Activated T-cell treated with anti-CD3 and anti-CD28 coated beads, Interleukin-2, amount 50 U/mL, for 72 hours (primary cell): Measurements from ENCODE around the gene SNX30. TPM values are rescaled to one million over a fixed set of nuclear protein-coding genes. Genes with fewer than 3 reads are reported as not detected.

Source experiments
- ATAC-seq, 2 donors: fragments of 150-1000 bp; cut with Tn5 transposase; replicated peaks in 1 of 2; 2 replicates each; pipeline ENCODE4 v1.10.0; 2021; ENCODE audit warnings: moderate library complexity in 2 of 2, mild to moderate bottlenecking in 1 of 2
- DNase-seq, 2 donors: peaks; one replicate each; pipeline ENCODE4 v3.0.0; 2021 to 2022; ENCODE audit warnings: mixed read lengths in 1 of 2
- H3K27ac Mint-ChIP-seq: one replicate; pipeline ENCODE4 v1.8.0; 2022; ENCODE audit warnings: mild to moderate bottlenecking, moderate library complexity, mixed read lengths
- H3K27me3 Mint-ChIP-seq: one replicate; pipeline ENCODE4 v1.8.0; 2022; ENCODE audit warnings: low read depth, mixed read lengths
- H3K36me3 Mint-ChIP-seq, 2 donors: one replicate each; pipeline ENCODE4 v1.8.0; 2022; ENCODE audit warnings: mixed read lengths in 2 of 2, mild to moderate bottlenecking in 1 of 2; ENCODE audit not compliant: insufficient read depth in 2 of 2
- H3K4me1 Mint-ChIP-seq: one replicate; pipeline ENCODE4 v1.8.0; 2022; ENCODE audit warnings: low read depth, mixed read lengths
- H3K4me3 Mint-ChIP-seq, 2 donors: one replicate each; pipeline ENCODE4 v1.8.0; 2022; ENCODE audit warnings: mild to moderate bottlenecking in 2 of 2, mixed read lengths in 2 of 2, moderate library complexity in 2 of 2
- H3K9me3 Mint-ChIP-seq, 2 donors: one replicate each; pipeline ENCODE4 v1.8.0; 2022; ENCODE audit warnings: mixed read lengths in 2 of 2
- total RNA-seq, 2 donors: library from RNA; stranded (reverse); gene quantifications; one replicate each; pipeline ENCODE4 v1.2.3, GENCODE V29; 2022

SNX30 gene
- total RNA-seq, 2 donors from 2014 or later = 5.1 to 5.4 TPM

DNA sequence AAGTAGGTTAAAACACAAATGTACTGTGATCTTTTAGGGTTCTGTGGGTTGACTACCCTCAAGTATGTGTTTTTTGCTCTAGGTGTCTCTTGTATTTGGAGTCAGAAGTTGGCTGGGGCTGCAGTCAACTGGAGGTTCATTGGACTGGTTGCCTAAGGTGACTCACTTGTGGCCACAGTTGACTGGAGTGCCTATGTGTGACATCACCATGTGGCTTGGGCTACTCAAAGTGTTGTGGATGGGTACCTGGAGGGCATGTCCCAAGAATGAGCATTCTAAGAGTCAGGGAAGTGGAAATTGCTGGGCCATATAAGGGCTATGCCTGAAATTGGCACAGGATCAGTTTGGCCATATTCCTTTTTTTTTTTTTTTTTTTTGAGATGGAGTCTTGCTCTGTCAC, 27.4 kb downstream of the SNX30 start:
- ATAC-seq (peak; percentile 93 to 98), DNase-seq (peak; percentile 48 to 51)
- H3K27ac Mint-ChIP-seq = no peak overlapping the region
- no peak overlapping the region for H3K4me3 Mint-ChIP-seq
- no peaks in the 10 kb centered on the region for H3K9me3 Mint-ChIP-seq
- no peaks in the 10 kb centered on the region for H3K27me3 Mint-ChIP-seq
- peaks cover 0 to 2% of the 10 kb centered on the region in 2 donors for H3K36me3 Mint-ChIP-seq
- peaks cover 14% of the 10 kb centered on the region for H3K4me1 Mint-ChIP-seq

DNA sequence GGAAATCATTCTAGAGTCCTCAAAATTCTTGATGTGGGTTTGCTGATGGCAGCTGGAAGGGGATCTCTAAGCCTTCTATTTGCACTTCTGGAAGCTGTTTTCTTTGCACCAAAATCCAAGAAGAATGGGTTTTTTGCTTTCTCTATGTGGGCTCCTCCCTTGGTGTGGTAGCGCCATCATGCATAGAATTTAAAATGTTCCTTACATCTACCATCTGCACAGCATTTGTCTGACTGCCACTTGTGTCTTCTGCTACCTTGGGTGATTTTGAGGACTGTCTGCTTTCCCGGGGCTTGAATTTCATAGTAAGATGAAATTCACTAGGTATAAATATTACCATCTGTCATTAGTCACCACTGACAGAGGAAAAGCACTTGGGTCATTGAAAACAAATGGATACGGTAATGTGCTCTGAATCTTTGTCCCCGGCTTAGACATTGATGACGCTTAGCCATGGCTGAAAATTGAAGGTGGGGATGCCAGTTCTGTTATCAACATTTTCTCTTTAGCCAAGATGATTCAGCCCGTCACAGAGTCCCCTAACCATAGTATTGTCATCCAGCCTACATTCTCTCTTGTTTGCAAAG, 30.0 kb downstream of the SNX30 start:
- ATAC-seq = no peak
- no peak overlapping the region for H3K4me3 Mint-ChIP-seq
- H3K27me3 Mint-ChIP-seq = no peaks in the 10 kb centered on the region
- no peak for DNase-seq
- no peaks in the 10 kb centered on the region for H3K9me3 Mint-ChIP-seq
- no peak overlapping the region for H3K27ac Mint-ChIP-seq
- peaks cover 10% of the 10 kb centered on the region for H3K4me1 Mint-ChIP-seq
- peaks cover 0 to 2% of the 10 kb centered on the region in 2 donors for H3K36me3 Mint-ChIP-seq

DNA sequence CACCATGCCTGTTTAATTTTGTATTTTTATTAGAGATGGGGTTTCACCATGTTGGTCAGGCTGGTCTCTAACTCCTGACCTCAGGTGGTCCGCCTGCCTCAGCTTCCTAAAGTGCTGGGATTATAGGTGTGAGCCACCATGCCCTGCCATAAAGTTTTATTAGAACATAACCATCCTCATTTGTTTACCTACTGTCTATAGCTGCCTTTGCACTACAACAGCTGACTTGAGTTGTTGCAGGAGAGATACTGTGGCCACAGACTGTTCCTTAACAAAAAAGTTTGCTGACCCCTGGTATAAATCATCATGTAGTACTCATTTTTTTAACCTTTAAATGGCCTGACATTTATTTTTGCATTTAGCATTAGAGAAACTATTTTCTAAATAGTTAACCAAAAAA, 31.7 kb downstream of the SNX30 start:
- peaks cover 23% of the 10 kb centered on the region for H3K4me1 Mint-ChIP-seq
- DNase-seq = no peak
- H3K4me3 Mint-ChIP-seq = no peak overlapping the region

DNA sequence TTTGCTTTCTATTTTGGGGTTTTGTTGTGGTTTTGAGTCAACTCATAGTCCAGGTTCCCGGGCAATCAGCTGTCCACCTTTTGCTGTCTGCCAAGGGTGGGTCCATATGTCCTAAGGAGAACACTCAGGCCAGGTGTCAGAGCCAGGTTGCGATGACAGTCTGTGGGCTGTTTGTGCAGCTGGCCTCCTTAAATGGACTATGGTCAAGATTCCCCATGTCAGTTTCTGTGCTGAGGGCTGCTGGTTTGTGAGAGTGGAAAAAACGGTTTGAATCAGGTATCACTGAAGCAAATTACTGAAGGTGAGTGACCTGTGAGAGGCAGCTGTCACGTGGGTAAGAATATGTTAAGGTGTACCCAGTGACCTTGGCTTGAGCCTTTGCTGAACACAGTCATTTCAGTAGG, 33.0 kb downstream of the SNX30 start:
- no peak for DNase-seq

More for the DNA sequence above, 31.7 kb downstream of the SNX30 start:
- peaks cover 0 to 5% of the 10 kb centered on the region in 2 donors for H3K36me3 Mint-ChIP-seq
- H3K27me3 Mint-ChIP-seq = no peaks in the 10 kb centered on the region
- H3K27ac Mint-ChIP-seq = no peak overlapping the region
- no peaks in the 10 kb centered on the region for H3K9me3 Mint-ChIP-seq
- no peak for ATAC-seq

DNA sequence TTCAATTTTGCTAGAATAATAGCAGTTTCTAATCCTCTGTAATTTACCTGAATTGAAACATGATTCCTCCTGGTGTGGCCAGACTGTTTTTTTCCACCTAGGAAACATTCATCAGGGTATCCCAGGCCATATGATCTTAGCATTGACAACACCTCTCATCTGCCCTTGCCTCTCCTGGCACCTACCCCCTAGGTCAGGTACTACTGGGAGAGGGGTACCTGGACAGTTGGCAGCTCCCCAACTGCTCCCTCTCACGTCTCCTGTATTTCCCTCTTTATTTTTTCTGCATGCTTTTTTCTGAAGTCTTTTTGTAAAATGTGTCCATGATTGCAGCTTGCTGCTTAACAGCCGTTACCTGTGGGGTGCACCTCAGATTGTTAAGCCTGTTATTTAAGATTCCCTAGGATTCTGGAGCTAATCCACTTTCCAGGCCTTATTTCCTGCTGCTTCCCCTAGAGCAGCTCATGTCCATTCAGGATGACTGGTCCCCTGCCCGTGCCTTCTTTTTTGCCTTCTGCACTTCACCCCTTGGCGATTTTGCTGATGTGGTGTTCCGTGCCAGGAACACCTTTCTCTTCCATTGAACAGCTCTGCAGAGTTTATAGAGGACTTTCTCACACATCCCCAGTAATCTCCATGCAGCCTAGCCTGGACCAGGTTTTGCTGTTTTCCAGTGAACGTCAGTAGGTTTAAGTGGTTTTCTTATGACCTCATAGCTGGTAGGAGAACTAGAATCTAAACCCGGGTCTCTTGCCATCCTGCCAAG, 33.6 kb downstream of the SNX30 start:
- H3K27me3 Mint-ChIP-seq = no peaks in the 10 kb centered on the region
- H3K9me3 Mint-ChIP-seq = no peaks in the 10 kb centered on the region
- H3K27ac Mint-ChIP-seq = no peak overlapping the region
- peaks cover 20% of the 10 kb centered on the region for H3K4me1 Mint-ChIP-seq
- H3K36me3 Mint-ChIP-seq = peaks cover 0 to 5% of the 10 kb centered on the region in 2 donors
- H3K4me3 Mint-ChIP-seq = no peak overlapping the region
- DNase-seq = no peak
- ATAC-seq = no peak

More for the DNA sequence above, 33.0 kb downstream of the SNX30 start:
- Mint-ChIP-seq H3K27me3 (no peaks in the 10 kb centered on the region), H3K27ac (no peak overlapping the region), H3K9me3 (no peaks in the 10 kb centered on the region), H3K4me3 (no peak overlapping the region), H3K36me3 (peaks cover 0 to 5% of the 10 kb centered on the region in 2 donors), H3K4me1 (peaks cover 20% of the 10 kb centered on the region)
- ATAC-seq = no peak

DNA sequence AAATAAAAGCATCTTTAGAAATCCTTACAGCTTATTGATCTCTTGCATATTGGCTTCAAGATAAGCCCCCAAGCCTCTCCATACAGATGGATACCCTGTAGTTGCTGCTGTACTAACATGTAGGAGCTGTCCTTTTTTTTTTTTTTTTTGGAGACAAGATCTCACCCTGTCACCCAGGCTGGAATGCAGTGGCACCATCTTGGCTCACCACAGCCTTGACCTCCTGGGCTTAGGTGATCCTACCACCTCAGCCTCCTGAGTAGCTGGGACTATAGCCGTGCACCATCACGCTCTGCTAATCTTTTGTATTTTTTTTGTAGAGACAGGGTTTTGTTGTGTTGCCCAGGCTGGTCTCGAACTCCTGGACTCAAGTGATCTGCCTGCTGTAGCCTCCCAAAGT, 35.4 kb downstream of the SNX30 start:
- Mint-ChIP-seq H3K36me3 (peaks cover 0 to 5% of the 10 kb centered on the region in 2 donors), H3K4me3 (no peak overlapping the region), H3K27ac (no peak overlapping the region), H3K27me3 (no peaks in the 10 kb centered on the region), H3K4me1 (peaks cover 20% of the 10 kb centered on the region), H3K9me3 (no peaks in the 10 kb centered on the region)
- ATAC-seq (no peak), DNase-seq (no peak)

DNA sequence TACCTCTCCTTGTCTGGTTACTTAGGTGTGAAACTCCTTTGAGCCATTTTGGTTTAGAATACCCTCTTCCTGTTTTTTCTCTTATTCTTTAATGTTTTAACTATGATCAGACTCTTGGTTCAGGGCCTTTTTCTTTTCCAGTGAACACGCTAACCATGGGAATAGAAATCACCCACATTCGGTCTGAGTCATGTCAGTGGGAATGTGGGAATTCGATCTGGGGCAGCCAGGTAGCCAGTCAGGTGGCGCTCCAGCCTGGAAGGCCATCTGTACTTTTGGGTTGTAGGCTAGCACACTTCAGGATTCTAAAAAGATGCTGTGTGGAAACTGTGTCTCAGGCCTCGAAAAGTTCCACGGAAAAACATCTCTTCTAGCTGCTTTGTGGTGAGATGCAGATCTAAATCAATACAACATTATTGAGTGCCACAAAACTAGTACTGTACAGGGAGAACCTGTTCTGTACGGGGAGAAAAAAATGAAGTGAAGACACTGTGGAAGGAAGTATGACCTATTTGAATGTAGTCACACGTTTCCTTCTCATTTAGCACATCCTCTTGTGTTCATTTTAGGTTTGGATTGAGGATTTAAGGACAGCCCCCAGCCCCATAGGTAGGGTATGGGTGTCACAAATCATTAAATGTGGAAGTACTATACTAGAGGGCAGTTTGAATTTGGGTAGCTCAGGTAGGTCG, 36.4 kb downstream of the SNX30 start:
- no peak overlapping the region for H3K4me3 Mint-ChIP-seq

DNA sequence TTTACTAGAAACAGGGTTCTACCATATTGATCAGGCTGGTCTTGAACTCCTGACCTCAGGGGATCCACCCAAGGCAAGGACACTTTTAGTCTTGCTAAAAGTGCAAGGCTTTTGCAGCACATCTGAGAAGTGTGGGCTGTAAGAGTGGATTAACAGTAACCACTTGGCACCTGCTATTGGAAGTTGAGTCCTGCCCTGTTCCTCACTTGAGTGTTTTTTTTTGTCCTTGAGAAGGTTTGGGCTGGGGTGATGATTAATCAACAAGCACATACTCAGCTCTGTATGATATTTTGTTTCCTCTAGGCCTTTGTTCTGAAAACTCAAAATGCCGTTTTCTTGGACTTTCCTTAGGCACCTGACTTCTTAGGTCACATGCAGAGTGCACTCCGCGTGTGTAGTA, 37.4 kb downstream of the SNX30 start:
- no peak for ATAC-seq
- H3K4me1 Mint-ChIP-seq = peaks cover 27% of the 10 kb centered on the region

More for the DNA sequence above, 36.4 kb downstream of the SNX30 start:
- Mint-ChIP-seq H3K9me3 (no peaks in the 10 kb centered on the region), H3K4me1 (peaks cover 20% of the 10 kb centered on the region), H3K27ac (peak overlapping the region; percentile 58), H3K36me3 (peaks cover 0 to 5% of the 10 kb centered on the region in 2 donors), H3K27me3 (no peaks in the 10 kb centered on the region)
- DNase-seq = no peak
- no peak for ATAC-seq

DNA sequence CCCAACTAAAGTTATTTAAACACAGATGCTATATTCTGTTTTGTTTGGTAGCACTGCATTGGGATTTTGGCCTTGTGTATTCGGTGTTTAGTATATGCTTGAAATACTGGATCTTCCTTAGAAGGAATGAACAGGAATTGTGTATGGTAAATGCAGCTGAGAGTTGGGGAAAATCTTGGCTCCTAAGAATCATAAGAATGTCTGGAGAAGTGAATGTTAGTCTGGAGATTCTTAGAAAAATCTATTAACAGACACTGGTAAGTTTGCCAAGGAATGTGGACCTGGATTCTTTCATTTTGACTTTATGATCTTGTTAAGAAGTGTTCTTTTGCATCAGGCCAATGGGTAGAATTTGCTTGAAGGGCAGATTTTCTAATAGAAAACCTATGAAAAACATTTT, 38.9 kb downstream of the SNX30 start:
- peaks cover 29% of the 10 kb centered on the region for H3K4me1 Mint-ChIP-seq
- no peak overlapping the region for H3K27ac Mint-ChIP-seq
- H3K9me3 Mint-ChIP-seq = no peaks in the 10 kb centered on the region
- peaks cover 0 to 5% of the 10 kb centered on the region in 2 donors for H3K36me3 Mint-ChIP-seq
- H3K27me3 Mint-ChIP-seq = no peaks in the 10 kb centered on the region
- H3K4me3 Mint-ChIP-seq = no peak overlapping the region
- DNase-seq (no peak), ATAC-seq (no peak)

More for the DNA sequence above, 37.4 kb downstream of the SNX30 start:
- H3K27me3 Mint-ChIP-seq = no peaks in the 10 kb centered on the region
- no peaks in the 10 kb centered on the region for H3K9me3 Mint-ChIP-seq
- H3K36me3 Mint-ChIP-seq = peaks cover 0 to 5% of the 10 kb centered on the region in 2 donors
- no peak overlapping the region for H3K27ac Mint-ChIP-seq
- DNase-seq = no peak
- no peak overlapping the region for H3K4me3 Mint-ChIP-seq

DNA sequence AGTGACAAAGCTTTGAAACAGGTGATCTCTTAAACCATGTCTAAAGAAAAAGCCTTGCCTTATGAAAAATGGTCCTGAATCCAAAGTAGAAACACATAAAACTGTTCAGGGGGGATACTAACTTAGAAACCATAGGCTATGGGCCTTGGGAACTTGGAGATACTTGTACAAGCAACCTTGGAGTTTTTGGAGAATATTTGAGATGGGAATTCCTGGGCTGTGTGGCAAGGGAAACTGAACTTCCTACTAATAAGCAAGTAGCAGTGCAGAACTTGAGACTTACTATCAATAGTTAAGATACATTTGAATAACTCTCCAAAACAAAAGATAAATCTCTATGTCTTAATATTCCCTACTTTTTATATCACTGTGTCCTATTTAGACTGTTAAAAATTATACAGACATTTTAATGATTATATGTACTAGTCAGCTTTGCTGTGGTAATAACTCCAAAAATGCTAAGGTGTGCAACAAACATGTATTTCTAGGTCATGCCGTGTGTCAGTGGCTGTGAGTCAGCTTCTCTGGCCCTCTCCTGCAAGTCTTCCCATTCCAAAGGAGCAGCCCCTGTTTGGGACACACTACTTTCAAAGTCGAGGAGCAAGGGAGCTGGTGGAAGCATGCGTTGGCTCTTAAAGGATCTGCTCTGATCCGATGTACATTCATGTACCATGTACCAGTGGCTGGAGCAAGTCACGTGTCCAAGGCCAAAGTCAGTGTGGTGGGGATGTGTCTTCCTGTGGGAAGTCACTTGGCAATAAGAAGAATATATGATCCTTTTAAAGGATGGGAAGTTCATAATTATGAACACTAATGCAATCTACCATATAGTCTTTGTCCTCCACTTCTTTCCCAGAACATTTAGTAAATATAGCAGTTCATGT, 39.6 kb downstream of the SNX30 start:
- DNase-seq (no peak), ATAC-seq (no peak)
- Mint-ChIP-seq H3K4me3 (no peak overlapping the region), H3K27ac (no peak overlapping the region), H3K9me3 (no peaks in the 10 kb centered on the region), H3K27me3 (no peaks in the 10 kb centered on the region), H3K36me3 (peaks cover 0 to 5% of the 10 kb centered on the region in 2 donors), H3K4me1 (peaks cover 27% of the 10 kb centered on the region)

DNA sequence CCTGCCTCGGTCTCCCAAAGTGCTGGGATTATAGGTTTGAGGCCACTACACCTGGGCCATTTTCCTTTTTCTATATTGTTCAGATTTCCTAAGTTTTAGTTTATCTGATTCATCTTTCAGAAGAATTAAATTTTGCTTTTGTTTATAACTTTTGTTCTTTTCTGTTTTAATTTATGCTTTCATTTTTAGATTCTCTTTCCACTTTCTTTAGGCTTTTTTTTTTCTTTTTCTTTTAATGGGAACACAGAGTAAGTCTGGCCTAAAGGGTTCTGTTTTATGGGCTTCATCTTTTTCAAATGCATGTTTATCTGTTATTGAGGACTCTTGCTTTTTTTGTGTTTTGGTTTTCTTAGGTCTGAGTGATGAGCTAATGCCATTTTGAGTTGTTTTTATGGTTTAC, 42.1 kb downstream of the SNX30 start:
- no peak overlapping the region for H3K4me3 Mint-ChIP-seq
- H3K27me3 Mint-ChIP-seq = no peaks in the 10 kb centered on the region
- ATAC-seq = no peak
- DNase-seq = no peak
- H3K4me1 Mint-ChIP-seq = peaks cover 10% of the 10 kb centered on the region
- no peaks in the 10 kb centered on the region for H3K9me3 Mint-ChIP-seq
- H3K36me3 Mint-ChIP-seq = no peaks in the 10 kb centered on the region
- peak overlapping the region; percentile 43 for H3K27ac Mint-ChIP-seq

DNA sequence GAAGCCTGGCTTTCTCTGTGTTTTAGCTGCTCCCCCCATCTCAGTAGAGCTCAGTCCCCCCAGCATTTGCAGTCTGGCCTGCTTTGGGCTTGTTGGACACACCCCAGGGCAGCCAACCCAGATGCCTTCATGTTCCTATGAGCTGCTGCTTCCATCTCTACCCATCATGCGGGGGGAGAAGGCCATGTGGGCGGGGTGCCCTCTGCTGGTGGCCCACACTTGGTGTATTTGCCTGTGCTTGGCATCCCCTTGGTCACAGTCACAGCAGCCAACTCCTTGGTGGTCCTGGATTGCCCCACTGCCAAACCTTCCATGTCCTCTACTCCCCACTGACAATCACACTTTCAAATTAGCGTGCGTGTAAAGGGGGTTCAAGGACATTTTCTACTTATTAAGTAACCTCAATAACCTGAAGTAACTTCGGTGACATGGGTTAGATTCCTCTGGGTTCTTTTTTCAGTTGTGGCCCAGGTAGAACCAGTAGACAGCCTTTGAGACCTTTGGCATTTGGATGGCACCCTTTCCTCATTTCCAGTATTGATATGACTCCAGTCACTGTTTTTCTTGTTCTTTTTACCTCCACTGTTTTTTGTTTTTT, 42.8 kb downstream of the SNX30 start:
- Mint-ChIP-seq H3K27me3 (no peaks in the 10 kb centered on the region), H3K4me3 (no peak overlapping the region), H3K36me3 (no peaks in the 10 kb centered on the region), H3K9me3 (no peaks in the 10 kb centered on the region), H3K4me1 (peaks cover 10% of the 10 kb centered on the region), H3K27ac (no peak overlapping the region)
- DNase-seq (peak; percentile 84 to 88), ATAC-seq (peak; percentile 99)
